ENCODE data around the gene TDRD7.

TDRD7 gene

DNA sequence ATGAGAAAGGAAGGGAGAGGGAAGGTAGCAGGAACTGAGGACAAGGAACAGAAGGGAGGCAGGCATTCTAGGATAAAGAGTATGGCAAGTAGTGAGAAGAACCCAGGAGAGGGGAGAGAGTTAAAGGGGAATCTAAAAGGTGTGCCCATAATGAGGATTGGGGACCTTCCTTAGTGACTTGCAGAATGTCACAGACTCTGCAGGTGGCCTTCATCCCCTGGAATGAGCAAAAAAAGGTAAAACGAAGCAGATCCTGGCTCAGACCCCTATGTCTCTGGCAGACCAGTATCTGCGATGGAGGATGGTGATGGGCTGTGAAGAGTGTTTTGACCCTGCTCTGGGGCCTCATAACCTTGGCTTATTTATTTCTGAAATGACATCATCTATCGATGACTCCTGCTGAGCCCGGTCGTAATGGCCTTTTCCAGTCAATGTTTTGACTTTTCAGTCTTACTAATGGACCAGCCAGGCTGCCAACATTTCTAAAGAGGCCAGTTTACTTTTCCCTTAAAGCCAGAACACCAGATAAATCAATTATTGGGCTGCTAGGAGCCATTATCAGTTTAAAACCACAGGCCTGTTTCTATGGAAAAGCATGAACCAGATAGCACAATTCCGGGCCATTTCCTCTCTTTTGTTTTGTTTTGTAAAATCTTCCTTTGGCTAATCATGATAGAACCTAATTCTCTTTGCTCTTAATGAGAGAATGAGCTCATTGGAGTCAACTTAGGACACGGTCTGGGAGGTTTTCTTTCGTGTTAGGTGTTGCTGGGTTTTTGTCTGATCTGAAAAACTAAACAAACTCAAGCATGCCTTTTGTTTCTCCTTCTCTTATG is 92.7 kb downstream of the TDRD7 start:
- TF ChIP-seq POLR2AphosphoS5 (IDR thresholded peaks at IDR 0.05; ENCODE audit: low read depth): no peak
- no peak for TF ChIP-seq GABPA (IDR thresholded peaks at IDR 0.05; ENCODE audit: low read depth)
- no peak for TF ChIP-seq REST (IDR thresholded peaks at IDR 0.05; ENCODE audit: insufficient replicate concordance, low read depth)
- no peak for TF ChIP-seq CTCF (IDR thresholded peaks at IDR 0.05; ENCODE audit: insufficient read depth, low read length)
- TF ChIP-seq SPI1 (IDR thresholded peaks at IDR 0.05; ENCODE audit: borderline replicate concordance, low read depth): no peak
- Histone ChIP-seq H3K4me3 (replicated peaks; ENCODE audit: insufficient read depth, low read length) (no peak overlapping the region), H3K27me3 (ENCODE audit: insufficient read depth, poor library complexity, severe bottlenecking) (peaks cover 38% of the 10 kb centered on the region), H3K27ac (replicated peaks) (no peak overlapping the region)
- DNase-seq (ENCODE audit: low read depth in 1 of 2, low spot score in 1 of 2): no peak

GRCh38 chr9:97505845-97506244 is 93.9 kb downstream of the TDRD7 start:
- H3K27me3 ChIP-seq (ENCODE audit: insufficient read depth, poor library complexity, severe bottlenecking): peaks cover 32% of the 10 kb centered on the region
- no peak overlapping the region for H3K27ac ChIP-seq (replicated peaks)
- no peak for TF ChIP-seq CTCF (IDR thresholded peaks at IDR 0.05; ENCODE audit: insufficient read depth, low read length)
- no peak for TF ChIP-seq POLR2AphosphoS5 (IDR thresholded peaks at IDR 0.05; ENCODE audit: low read depth)
- TF ChIP-seq REST (IDR thresholded peaks at IDR 0.05; ENCODE audit: insufficient replicate concordance, low read depth): no peak
- no peak for TF ChIP-seq SPI1 (IDR thresholded peaks at IDR 0.05; ENCODE audit: borderline replicate concordance, low read depth)
- TF ChIP-seq GABPA (IDR thresholded peaks at IDR 0.05; ENCODE audit: low read depth): no peak
- DNase-seq (ENCODE audit: low read depth in 1 of 2, low spot score in 1 of 2): no peak
- no peak overlapping the region for H3K4me3 ChIP-seq (replicated peaks; ENCODE audit: insufficient read depth, low read length)

DNA sequence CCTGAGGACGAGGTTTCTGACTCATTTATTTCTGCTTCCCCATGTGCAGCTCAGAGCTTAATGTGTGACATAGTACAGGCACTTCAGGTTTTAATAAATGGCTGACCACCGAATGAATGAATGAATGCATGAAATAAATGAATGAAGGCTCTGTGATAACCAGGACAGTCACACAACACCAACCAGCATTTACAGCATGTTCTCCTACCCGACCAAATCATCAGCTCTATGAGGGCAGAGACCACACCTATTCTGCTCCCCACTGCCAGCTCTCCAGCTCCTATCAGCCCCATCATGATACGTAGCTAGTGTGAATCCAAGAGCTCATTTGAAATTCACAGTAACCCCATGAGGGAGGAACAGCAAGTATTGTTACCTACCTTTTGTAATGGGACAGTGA is 94.4 kb downstream of the TDRD7 start:
- TF ChIP-seq REST (IDR thresholded peaks at IDR 0.05; ENCODE audit: insufficient replicate concordance, low read depth) (no peak), CTCF (IDR thresholded peaks at IDR 0.05; ENCODE audit: insufficient read depth, low read length) (no peak), POLR2AphosphoS5 (IDR thresholded peaks at IDR 0.05; ENCODE audit: low read depth) (no peak), GABPA (IDR thresholded peaks at IDR 0.05; ENCODE audit: low read depth) (no peak), SPI1 (IDR thresholded peaks at IDR 0.05; ENCODE audit: borderline replicate concordance, low read depth) (no peak)
- DNase-seq (ENCODE audit: low read depth in 1 of 2, low spot score in 1 of 2): no peak
- peaks cover 29% of the 10 kb centered on the region for H3K27me3 ChIP-seq (ENCODE audit: insufficient read depth, poor library complexity, severe bottlenecking)
- H3K27ac ChIP-seq (replicated peaks): no peak overlapping the region
- no peak overlapping the region for H3K4me3 ChIP-seq (replicated peaks; ENCODE audit: insufficient read depth, low read length)

Data from HL-60 (cell line).